SK-N-SH treated with all-trans-retinoic acid at 6 μM for 48 hours (cell line): ENCODE measurements around the gene VSNL1.

ENCODE experiments used
- ZNF565 ChIP-seq: fragments of 450-650 bp; formaldehyde crosslinking; conservative IDR thresholded peaks from 2 replicates; pipeline ENCODE4 v1.5.0; 2020; ENCODE audit warnings: low read depth, mild to moderate bottlenecking, moderate library complexity
- TF ChIP-seq, protein P1 (sequence below): fragments of 250-450 bp; sonication (Bioruptor Pico); IDR thresholded peaks from 2 replicates; pipeline ENCODE4 v1.8.0; 2020; ENCODE audit warnings: mild to moderate bottlenecking, moderate library complexity, borderline replicate concordance

DNA sequence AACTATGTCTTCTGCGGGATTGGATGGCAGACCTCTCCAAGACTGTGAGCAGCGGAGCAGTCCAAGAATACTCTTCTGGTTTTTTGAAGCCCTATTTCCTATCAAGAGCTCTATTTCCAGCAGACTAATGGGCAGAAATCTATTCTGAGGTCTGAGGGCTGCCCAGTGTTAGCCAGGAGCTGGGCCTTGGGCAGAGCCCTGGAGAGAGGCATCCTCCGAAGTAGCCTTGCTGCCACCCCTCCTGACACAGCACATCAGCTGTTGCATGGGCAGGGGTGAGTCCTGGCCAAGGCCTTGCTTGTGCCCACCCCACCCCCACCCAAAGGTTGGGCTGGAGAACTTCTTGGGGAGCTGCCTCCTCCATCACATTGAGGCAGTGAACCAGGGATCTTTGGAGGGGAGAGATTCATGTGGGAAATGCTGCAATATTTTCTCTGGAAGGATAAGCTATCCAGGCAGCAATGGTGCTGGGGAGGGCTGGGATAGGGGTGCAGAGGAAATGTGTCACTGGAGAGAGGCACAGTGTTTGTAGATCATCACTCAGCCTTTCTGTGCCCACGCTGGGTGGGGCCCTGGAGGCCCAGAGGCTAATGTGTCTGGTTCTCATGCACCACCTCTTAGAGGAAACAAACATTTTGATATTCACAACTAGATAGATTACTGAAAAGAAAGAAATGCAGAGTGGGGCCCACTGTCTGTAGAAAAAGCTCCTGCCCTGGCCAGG is 104.7 kb downstream of the VSNL1 start:
- no peak for TF ChIP-seq ZNF565 (CRISPR knock-in tag)
- TF ChIP-seq, protein P1, sequence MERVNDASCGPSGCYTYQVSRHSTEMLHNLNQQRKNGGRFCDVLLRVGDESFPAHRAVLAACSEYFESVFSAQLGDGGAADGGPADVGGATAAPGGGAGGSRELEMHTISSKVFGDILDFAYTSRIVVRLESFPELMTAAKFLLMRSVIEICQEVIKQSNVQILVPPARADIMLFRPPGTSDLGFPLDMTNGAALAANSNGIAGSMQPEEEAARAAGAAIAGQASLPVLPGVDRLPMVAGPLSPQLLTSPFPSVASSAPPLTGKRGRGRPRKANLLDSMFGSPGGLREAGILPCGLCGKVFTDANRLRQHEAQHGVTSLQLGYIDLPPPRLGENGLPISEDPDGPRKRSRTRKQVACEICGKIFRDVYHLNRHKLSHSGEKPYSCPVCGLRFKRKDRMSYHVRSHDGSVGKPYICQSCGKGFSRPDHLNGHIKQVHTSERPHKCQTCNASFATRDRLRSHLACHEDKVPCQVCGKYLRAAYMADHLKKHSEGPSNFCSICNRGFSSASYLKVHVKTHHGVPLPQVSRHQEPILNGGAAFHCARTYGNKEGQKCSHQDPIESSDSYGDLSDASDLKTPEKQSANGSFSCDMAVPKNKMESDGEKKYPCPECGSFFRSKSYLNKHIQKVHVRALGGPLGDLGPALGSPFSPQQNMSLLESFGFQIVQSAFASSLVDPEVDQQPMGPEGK = no peak
